T-helper 1 cell treated with Interleukin-12 subunit alpha and Interleukin-12 subunit beta and Interleukin-4 antibody, amounts not matched to agents 30 ng/mL and 1 ng/mL, for 36 hours (primary cell): Measurements from ENCODE around the gene GRIP2. TPM values are rescaled to one million over a fixed set of nuclear protein-coding genes. Genes with fewer than 3 reads are reported as not detected.

ENCODE experiments used
- intact Hi-C: fragments of 100-400 bp; cut with micrococcal nuclease; formaldehyde crosslinking; loops from one replicate; pipeline ENCODE4 v1.15.1; 2024
- total RNA-seq: library from RNA; stranded (reverse); gene quantifications from 2 replicates; pipeline ENCODE4 v1.2.3, GENCODE V29; 2022

Gene GRIP2
- total RNA-seq, 1 donor from 2014 or later: 0.10 TPM

DNA sequence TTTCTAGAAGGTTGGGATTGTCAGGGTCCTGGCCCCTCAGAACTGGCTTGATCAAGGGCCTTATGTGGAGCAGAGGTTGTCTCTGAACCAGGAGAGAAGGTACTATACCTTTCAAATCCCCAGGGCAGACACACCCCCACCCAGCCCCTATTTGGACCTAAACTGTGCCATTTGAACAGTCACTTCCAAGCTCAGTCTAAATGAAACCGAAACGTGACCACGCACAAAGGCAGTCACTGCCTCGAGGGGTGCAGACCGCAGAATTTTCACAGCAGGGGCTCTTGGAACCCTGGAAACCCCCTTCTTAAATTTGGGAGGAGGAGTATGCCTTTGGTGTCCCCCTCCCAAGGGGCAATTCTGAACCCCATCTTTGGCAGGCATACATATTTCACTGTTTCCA, 53.7 kb downstream of the GRIP2 start:
- intact Hi-C loops: no loop called here

DNA sequence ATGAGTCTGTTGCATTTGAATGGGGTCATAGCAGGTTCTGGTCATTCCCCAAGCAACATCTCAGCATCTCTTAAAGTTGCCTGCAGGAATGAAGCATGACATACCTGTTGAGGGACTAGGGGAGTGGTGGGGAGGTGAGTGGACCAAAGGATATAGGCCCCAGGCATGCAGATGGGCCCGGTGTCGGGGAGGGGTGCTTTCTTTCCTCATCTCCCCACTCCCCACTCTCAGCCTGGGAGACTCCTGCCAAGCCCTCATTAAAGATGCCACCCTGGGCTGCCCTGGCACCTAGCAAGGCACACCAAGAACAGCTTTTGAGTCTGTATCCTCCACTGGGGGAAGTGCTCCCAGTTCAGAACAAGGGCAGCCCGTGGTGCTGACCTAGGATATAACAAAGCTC, 54.2 kb downstream of the GRIP2 start:
- intact Hi-C loops: no loop called here

DNA sequence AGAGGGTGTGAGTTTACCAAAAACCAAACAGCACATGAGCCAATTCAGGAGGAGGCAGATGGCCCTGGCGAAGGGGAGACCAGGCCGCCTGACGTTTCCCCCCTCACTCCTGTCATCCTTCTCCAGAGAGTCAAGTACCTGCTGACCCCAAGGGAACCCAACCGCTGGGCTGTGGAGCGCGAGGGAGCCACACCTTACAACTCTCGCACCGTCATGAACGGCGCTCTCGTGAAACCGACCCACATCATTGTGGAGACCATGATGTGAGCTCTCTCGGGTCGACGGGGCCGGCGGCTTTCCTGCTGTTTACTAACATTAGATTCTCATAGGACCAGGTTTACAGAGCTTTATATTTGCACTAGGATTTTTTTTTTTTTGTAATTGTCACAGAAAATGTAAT, 55.4 kb downstream of the GRIP2 start:
- intact Hi-C loops: no loop called here

DNA sequence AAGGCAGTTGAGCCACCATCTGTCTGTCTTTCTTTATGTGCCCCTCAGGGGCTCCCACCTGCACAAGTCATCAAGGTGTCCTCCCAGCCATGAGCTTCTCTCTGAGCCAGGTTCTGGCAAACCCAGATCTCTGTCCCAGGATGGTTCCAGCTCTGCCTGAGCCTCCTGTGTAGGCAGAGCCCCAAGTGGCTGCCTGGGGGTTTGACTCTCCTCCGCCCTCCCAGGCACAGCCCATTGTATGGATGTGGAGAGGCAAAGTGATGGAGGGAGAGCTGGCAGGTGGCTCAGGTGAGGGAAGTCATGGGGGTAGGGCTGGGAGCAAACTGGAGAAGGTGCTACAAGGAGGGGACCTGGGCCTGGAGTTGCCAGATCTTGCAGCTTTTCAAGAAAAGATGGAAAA, 56.9 kb downstream of the GRIP2 start:
- intact Hi-C loops: no loop called here

DNA sequence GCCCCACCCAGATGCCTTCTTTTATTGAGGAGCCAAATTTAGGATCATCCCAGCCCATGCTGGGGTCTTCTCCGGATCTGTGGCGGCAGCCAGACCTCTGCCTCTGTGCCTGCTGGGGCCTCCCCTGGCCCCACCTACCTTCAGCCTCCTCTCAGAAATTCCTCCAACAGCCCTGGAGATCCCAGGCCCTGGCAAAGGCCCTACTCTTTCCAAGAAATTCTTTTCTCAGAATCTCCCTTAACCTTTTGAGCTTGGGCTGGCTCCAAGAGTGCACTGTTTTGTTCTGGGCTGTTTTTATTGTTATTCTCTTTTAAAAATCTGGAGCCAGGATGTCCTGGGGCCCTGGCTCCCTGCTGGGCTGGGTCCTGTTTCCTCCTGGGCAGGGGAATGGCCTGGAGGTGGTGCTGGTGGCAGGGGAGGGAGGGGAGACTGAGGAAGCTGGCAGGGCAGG, 57.8 kb downstream of the GRIP2 start:
- intact Hi-C loops: no loop called here

DNA sequence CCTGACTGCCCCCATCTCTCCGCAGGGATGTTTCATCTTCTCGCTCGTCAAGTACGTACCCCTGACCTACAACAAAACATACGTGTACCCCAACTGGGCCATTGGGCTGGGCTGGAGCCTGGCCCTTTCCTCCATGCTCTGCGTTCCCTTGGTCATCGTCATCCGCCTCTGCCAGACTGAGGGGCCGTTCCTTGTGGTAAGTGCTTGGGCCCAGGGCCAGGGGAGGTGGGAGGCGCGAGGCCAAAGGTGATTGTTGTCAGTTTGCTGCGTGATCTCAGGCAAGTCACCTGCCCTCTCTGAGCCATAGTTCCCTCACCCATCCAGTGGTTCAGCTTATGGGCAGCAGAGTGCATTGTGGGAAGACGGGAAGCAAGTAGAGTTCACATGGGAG, 58.5 kb downstream of the GRIP2 start:
- intact Hi-C loops: no loop called here

DNA sequence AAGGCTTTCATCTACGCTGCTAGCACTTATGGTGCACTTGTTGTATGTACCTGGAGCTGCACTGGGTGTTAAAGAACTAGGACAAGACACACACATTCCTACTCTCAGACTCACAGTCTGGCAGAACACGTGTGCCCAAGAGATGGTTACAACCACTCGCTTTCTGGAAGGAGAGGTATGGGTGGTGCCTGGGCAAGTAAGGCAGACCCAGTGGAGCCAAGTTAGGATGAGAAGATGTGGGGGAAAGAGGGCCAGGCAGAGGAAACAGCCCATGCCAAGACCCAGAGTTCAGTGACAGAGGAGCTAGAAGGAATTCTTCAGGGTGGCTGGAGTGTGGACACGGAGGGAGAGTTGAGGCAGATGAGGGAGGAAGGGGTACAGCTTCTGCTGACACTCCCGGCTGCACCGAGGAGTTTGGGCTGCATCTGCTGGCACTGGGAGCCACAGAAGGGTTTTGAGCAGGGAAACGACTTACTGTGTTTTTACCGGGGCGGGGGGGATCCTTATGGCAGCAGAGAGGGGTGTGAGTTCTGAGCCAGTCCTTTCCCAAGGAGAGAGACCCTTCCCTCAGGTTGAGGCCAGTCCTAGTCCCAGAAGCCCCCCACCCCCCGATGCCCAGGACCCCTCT, 59.0 kb downstream of the GRIP2 start:
- intact Hi-C loops: no loop called here

DNA sequence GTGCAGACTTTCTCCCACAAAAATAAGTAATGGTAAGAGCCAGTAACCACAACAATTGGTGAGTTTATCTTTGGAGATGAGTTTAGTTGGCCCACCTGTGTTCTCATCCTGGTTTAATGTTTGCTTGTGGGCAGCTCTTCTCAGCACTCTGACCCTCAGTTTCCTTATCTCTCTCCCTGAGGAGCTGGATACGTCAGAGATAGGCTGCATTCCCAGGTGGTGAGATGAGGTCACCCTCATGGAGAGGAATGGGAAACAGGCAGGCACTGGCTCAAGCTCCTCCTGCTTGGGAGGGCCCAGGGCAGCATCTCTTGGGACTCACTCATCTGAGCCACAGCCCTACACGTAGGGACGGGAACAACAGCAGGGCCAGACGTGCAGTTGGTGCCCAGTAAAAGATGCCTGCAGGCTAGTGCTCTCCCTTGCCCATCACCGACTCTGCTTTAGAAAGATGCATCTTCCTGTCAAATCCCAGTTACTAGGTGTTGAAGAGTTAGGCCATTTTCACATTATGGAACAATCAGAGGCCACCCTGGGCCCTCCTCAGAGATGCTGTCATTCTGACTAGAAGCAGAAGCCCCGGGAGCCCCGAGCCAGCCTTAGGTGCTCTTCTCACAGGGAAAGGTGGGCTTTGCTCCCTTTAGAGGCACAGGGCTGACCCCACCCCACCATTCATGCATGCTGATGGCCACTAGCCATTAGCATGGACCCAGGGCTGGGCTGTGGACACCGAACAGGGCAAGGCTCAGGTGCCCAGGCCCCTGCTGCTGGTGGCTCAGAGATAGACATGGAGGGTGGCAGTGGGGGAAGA, 59.7 kb downstream of the GRIP2 start:
- intact Hi-C loops: no loop called here

DNA sequence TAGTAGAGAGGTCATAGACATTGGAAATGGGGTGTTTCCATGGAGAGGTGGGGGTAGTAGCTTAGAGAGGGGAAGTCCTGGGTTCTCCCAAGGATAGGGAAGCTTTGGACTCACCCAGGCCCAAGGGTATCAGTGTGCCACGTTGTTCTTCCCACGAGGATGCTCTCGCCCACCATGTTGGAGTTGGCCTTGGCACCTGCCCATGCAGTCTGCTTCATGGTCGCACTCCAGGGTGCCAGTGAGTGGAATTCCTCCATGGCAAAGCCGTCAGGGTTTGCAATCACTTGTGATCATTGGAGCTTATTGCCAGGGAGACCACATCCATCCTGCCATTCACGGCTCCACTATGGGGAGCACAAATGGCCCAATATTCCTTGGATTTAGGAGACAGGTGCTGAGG, 60.6 kb downstream of the GRIP2 start:
- intact Hi-C loops: no loop called here

DNA sequence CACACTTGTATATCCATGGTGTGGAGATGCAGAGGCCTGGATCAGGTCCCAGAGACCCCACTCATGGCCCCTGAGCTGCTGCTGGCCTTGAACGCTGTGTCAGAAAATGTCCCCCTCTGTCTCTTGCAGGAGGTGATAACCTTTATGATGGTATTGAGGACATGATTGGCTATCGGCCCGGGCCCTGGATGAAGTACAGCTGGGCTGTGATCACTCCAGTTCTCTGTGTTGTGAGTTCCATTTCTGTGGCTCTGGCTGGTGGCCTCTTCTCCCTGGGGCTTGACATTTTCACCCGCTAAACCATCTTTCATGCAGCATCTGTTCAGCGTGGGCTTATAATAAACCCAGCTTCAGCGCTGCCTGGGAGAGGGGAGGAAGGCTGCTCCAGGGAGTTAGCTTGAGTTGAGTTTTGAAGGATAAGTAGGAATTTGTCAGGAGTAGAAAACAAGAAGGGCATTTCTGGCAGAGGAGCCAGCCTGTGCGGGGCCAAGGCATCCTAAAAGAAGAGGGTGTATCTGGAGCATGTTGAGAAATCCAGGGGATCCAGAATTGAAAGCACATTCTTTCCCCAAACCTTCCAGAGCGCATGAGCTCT, 61.1 kb downstream of the GRIP2 start:
- intact Hi-C loops: no loop called here

DNA sequence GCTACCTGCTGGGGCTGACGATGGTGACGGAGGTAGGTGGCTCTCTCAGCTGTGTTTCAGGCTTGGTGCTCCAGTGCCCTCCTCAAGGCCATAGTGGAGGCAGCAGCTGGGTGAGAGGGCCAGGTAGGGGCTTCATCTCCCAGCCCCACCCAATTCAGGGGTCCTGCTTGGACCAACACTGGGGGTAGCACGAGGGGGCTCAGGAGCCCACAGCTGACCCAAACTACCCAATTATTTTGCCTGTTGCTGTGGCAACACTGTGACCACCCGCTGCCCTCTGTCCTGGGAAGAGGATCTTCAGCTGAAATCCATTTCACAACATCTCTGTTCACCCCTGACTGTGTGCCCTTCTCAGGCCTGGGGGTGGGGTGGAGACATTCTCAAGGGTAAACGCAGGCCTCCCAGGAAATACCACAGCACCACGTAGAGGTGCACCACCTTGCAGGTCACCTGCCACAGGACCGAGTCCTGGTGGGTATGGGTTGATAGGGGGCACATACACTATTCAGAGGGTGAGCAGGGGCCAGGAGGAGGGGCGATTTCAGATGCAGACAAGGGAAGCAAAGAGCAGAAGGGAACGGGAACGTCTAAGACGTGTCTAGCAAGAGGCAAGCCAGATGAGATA, 62.7 kb downstream of the GRIP2 start:
- intact Hi-C loops: no loop called here

DNA sequence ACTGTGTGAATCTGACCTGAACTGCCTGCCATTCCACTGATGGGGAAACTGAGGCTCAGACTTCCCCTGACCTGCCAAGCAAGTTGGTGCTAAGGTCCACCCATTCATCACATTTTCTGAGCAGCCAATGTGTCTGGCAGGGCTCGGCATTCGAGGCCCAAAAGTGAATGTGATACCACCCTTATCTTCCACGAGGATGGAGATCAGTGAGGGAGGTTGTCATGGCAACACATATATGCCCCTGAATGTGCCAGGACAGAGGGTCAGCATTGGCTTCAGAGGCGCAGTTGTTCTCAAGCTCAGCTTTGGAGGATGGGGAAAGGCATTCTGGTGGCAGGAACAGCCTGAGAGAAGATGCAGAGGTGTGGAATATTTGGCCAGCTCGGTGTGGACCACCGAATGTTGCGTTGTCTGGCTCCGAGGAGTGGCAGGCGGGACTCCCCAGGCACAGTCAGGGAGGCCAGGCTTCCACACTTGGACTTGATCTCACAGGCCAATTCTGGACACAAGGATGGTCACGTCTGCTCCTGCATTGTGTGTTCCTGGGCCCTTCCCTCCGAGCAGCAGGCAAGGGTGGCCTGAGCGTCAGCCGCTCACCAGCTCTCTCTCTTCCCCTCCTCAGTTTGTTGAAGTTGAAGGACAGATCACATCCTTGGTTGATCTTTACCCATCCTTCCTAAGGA, 63.4 kb downstream of the GRIP2 start:
- intact Hi-C loops: no loop called here

DNA sequence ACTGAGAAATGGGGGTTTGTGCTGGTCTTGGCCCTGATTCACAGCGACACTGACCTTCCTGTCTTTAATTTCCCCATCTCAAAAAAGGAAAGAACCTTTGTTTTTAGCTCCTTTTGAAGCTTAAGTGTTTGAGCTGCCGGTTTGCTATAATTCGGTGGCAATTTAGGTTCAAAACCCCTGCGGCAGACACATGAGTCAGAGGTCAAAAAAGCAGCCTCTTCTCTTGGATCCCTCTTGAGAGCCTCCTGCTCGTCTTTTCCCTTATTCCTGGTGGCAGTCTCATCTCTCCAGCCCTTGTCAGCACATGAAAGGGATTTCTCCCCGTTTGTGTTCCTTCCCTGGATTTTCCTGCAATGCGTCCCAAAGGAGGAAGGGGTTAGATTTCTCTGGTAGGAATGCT, 64.5 kb downstream of the GRIP2 start:
- intact Hi-C loops: no loop called here

DNA sequence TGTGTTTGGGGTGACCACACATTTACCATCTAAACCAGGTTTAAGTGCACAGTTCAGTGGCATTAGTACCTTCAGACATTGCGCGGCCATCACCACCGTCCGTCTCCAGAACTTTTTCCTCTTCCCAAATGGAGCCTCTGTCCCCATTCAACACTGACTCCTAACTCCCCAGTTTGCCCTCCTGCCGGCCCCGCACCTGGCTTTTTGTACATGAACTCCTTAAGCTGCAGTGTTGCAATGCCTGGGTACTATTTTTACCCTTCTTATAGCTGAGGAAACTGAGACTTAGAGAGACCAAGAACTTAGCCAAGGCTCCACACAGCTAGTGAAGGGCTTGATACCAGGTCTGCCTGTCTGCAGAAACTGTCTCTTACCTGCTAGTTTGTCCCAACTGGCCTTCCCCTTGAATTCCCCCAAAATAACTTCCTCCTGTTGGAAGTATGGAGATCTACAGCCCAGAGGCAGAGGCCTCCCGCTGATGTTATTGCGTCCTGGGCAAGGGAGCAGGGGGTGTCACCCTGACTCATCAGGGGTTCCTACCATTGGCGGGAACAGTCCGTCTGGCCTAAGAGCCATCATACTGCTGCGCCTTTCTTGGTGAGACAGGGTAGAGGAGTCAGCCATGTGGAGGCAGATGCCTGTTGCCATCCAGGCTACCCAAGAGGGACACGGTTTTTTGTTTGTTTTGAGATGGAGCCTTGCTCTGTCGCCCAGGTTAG, 65.6 kb downstream of the GRIP2 start:
- intact Hi-C loops: no loop called here

DNA sequence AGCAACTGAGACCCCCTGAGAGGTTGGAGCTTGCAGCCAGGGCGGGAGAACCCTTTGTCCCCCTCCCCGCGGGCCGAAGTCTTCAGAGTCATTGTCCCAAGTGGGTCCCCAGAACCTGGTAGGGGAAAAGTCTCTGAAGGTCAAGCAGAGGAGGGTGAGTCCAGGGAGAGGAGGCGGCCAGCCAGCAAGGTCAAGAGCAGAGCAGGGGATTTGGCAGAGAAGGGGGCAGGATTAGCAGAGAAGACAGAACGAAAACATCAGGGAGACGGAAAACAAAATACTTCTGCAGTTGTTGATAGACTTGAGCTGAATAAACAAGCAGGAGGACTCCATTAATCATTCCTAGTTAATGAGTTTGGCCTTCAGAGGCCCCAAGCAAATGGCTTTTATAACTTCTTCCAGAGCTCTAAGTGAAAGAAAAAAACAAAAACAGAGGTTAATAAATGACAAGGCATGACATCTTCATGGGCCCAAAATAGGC, 66.7 kb downstream of the GRIP2 start:
- intact Hi-C loops: no loop called here

DNA sequence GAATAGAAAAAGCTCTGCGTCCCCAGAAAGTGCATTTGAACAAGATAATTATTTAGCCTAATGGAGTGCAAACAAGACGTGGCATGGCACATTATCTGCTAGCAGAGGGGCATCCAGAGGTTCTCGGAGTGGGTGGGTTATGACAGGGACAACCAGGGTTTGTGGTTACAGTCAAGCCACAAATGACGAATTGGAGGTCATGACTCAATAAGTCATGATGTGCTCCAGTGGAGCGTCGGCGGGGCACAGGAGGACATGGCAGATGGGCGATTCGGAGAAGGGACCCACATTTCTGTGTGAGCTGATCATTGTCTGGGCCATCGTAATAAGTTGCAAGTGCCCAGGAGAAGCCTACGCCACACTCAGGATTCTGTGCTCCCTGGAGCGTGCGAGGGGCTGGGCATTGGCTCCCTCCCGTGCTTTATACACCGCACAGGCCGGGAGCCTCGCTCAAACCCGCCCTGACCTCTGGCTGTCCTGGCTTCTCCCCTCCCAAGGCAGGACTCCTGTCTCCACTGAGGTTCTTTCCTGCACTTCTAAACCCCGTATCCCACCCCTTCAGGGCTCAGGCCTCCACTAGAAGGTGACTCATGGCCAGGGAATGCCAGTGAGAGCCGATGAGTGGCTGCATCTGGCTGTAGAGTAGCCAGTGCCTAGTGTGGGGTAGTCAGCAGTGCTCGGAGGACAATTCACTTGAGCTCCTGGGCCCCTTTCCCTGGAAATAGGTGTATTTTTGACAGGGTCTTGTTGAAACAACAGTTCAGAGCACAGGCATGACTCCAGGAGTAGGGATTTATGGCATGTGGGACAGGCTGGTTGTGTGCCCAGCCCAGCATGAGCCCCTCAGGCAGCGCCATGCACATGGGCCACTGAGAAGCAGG, 67.4 kb downstream of the GRIP2 start:
- intact Hi-C loops: no loop called here

DNA sequence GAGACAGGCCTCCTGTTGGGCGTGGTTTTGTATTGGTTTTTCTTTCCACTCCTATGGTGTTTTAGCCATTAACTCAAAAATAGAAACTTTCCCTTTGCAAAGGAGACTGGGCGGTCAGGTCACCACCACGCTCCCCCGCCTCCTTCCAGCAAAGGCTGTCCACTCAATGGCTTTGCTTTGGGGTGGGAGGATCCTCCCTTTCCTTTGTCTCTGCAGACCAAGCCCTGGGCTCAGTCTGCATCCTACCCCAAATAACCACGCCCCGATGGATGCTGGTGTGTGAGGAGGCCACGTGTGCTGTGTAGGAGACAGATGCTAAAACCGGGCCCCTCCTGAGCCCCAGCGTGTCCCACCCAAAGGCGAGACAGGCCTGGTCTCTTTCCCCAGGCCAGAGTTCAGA, 68.5 kb downstream of the GRIP2 start:
- intact Hi-C loops: no loop called here

DNA sequence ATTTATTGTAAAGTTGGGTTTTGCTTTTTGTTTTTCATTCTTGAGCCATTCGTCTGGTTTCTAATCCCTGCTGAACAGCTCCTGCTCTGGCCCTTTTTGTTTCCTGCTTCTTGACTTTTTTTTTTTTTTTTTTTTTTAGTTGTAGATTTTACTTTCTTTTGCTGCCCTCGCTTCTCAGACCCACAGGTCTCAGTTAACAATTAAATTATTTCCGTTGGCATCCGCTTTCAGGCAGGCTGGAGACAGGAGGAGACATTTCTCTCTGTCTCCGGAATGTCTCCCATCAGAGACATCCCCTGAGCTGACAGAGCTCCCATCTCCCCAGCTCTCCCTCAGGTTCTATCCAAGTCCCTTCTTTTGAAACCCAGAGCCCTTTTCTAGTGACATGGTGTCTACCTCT, 69.1 kb downstream of the GRIP2 start:
- intact Hi-C loops: no loop called here

DNA sequence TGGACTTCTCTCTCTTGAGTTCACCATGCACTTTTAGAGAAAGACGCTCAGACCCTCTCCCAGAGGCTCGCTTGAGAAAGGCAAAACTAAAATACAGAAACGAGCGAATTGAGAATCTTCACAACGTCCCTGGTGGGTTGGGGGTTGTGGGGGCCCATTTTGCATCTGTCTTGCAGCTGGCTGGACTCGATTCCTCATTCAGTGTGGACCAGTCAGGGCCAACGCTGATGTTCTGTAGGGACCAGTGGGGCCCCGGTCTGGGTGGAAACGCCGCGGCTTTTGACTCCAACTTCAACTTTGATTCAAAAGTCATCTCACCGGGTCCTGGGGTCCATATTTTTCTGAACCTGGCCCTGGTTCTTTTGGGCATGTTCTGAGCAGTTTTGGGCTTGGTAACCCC, 69.7 kb downstream of the GRIP2 start:
- intact Hi-C loops: no loop called here

DNA sequence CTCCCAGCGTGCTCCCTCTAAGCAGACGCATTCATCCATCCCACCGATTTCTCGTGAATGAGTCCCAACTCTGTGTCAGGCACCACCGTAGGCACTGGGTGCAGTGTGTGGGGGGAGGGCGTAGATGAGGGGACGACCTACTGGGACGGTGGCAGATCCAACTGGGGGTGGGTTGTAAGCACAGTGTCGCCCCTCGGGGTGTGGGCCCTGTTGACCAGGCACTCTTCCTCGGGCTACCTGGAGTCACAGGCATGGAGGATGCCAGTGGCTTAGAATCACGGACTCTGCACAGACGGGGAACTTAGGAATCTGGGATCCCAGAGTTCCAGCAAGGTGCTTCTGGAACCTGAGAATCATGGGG, 71.5 kb downstream of the GRIP2 start:
- intact Hi-C loops: loop anchor here (1.0 to 2.0 kb wide), 5 partner anchors 36 to 572 kb away; partner anchors contain the start of gene SLC6A6
